Stimulated activated CD4-positive, alpha-beta T cell treated with anti-CD3 and anti-CD28 coated beads, Interleukin-4, amount 100 ng/mL, for 24 hours (primary cell): ENCODE results near the gene TCF12.

Experiments
- DNase-seq: peaks from one replicate; pipeline ENCODE4 v3.0.0-alpha.2; 2020

Gene TCF12

GRCh38 chr15:57306944-57307411 lies 388.5 kb downstream of the TCF12 start:
- DNase-seq = no peak

- DNase-seq = no peak
Observed at GRCh38 chr15:57307527-57308169, 389.2 kb downstream of the TCF12 start.

GRCh38 chr15:57308170-57308545 lies 389.7 kb downstream of the TCF12 start:
- DNase-seq = no peak

- no peak for DNase-seq
Observed at GRCh38 chr15:57309856-57310760, 391.7 kb downstream of the TCF12 start.

- DNase-seq = no peak
Observed at GRCh38 chr15:57310876-57311275, 392.4 kb downstream of the TCF12 start.

GRCh38 chr15:57312006-57312317 lies 393.5 kb downstream of the TCF12 start:
- DNase-seq = no peak

GRCh38 chr15:57312318-57313133 lies 394.1 kb downstream of the TCF12 start:
- no peak for DNase-seq

GRCh38 chr15:57313134-57313483 lies 394.7 kb downstream of the TCF12 start:
- no peak for DNase-seq

GRCh38 chr15:57314221-57314620 lies 395.8 kb downstream of the TCF12 start:
- DNase-seq = no peak

GRCh38 chr15:57316451-57316850 lies 398.0 kb downstream of the TCF12 start:
- no peak for DNase-seq

GRCh38 chr15:57319226-57319918 lies 400.9 kb downstream of the TCF12 start:
- DNase-seq = no peak

GRCh38 chr15:57319919-57320560 lies 401.6 kb downstream of the TCF12 start:
- DNase-seq = no peak

- DNase-seq = no peak
Observed at GRCh38 chr15:57320631-57321220, 402.3 kb downstream of the TCF12 start.

GRCh38 chr15:57321485-57321884 lies 403.0 kb downstream of the TCF12 start:
- no peak for DNase-seq

- DNase-seq = no peak
Observed at GRCh38 chr15:57321973-57322601, 403.6 kb downstream of the TCF12 start.

GRCh38 chr15:57322602-57323250 lies 404.3 kb downstream of the TCF12 start:
- DNase-seq = no peak

- DNase-seq = no peak
Observed at GRCh38 chr15:57323299-57323805, 404.9 kb downstream of the TCF12 start.

GRCh38 chr15:57323806-57324589 lies 405.6 kb downstream of the TCF12 start:
- no peak for DNase-seq

- DNase-seq = no peak
Observed at GRCh38 chr15:57324590-57324890, 406.1 kb downstream of the TCF12 start.
